Activated CD8-positive, alpha-beta memory T cell treated with anti-CD3 and anti-CD28 coated beads for 48 hours (primary cell): Measurements from ENCODE around the gene IFRD1.
"Not testable (repeated sequence)": the region's sequence is repeated elsewhere in the genome, so short reads cannot be mapped to it uniquely, and the experiment has no call there.

ENCODE experiments used
- DNase-seq, 3 experiments: peaks; one replicate each; pipeline ENCODE4 v3.0.0-alpha.2; 2020; ENCODE audit warnings: low read depth in 2 of 3, low spot score in 2 of 3

IFRD1 gene

GRCh38 chr7:112442210-112442609 is 8.1 kb upstream of the IFRD1 start:
- DNase-seq, result no peak

GRCh38 chr7:112444505-112444904 is 5.8 kb upstream of the IFRD1 start:
- no peak for DNase-seq

GRCh38 chr7:112446431-112446830 is 3.8 kb upstream of the IFRD1 start:
- DNase-seq, result no peak

- no peak for DNase-seq
Measured at GRCh38 chr7:112447406-112447805, 2.9 kb upstream of the IFRD1 start.

DNA sequence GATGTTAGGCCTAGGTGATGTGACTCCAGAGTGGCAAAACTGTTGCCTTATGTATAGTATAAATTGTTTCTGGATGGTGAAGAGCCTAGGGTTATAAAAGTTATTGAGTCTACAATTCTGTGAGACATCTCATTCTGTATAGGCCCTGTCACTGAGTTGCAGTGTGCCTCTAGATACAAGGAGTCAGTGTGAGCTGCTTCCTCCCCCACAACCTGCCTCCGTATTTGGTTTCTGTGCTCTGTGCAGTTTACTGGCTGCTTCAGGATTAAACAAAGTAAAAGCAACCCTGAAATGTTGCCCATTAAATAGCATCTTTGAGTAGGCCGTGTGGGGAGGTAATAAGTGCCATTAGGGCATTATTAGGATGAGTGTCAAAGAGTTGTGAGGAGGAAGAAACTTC is 1.9 kb upstream of the IFRD1 start:
- DNase-seq, result no peak

DNA sequence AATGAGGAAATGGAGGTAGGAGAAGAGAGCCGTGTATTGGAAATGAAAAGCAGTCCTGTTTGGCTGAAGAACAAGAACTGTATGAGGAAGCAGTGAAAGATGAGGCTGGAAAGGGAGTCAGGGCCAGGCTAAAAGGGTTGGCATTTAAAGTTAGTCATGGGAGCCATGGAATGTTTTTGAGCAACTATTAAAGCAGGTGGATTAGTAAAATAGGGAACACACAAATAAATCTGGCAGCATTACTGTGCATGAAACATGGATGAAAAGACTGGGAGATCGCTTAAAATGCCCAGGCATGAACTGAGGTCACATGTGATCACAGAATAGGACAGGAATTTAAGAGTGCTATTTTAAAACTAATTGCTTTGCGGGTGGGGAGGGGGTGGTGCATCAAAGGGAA is 1.4 kb upstream of the IFRD1 start:
- no peak for DNase-seq

DNA sequence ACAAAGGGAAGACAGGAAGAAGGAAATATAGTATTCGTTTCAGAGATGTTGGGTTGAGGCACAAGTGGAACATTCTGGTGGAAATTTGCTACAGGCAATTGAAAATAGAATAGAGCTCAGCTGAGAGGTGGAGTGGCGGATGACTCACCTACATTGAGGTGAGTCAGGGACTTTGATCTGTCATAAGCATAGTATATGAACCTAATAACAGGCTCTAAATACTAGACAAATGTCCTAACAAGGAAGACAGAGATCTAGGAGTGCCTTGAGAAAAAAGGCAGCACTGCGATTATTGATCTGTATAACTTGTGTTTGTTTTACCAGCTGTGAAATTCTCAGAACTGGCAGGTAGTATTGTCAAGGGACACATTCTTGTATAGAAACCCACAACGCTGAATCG is 907 bp upstream of the IFRD1 start:
- DNase-seq, result no peak

GRCh38 chr7:112450807-112451761 is 824 bp downstream of the IFRD1 start:
- DNase-seq, result peak in 2 of 3 experiments; percentile 60 to 64

- DNase-seq, result no peak
Measured at GRCh38 chr7:112452102-112452888, 2.0 kb downstream of the IFRD1 start.

- no peak for DNase-seq
Measured at GRCh38 chr7:112453505-112454171, 3.4 kb downstream of the IFRD1 start.

GRCh38 chr7:112454191-112454590 is 3.9 kb downstream of the IFRD1 start:
- not testable (repeated sequence) for DNase-seq

- DNase-seq, result no peak
Measured at GRCh38 chr7:112459645-112460044, 9.4 kb downstream of the IFRD1 start.

- no peak for DNase-seq
Measured at GRCh38 chr7:112462236-112462635, 12.0 kb downstream of the IFRD1 start.

- DNase-seq, result no peak
Measured at GRCh38 chr7:112467867-112468266, 17.6 kb downstream of the IFRD1 start.

DNA sequence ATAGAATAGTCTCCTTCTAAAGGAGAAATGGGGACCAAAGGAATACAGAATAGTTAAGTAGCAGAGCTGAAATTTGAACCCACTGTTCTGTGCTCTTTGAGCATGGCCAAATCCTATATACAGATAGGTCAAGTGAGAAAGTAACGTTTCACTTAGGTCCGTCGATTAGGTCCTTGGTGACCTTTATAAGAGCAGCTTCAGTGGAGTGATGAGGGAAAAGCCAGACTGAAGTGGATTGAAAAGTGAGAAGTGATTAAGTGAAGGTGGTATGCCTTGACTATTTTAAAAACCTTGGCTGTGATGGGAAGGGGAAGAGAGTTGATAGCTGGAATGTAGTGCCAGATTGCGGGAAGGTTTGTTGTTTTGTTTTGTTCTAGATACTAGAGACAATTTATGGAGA is 19.9 kb downstream of the IFRD1 start:
- DNase-seq, result no peak

GRCh38 chr7:112476390-112477052 is 26.3 kb downstream of the IFRD1 start:
- DNase-seq, result no peak

DNA sequence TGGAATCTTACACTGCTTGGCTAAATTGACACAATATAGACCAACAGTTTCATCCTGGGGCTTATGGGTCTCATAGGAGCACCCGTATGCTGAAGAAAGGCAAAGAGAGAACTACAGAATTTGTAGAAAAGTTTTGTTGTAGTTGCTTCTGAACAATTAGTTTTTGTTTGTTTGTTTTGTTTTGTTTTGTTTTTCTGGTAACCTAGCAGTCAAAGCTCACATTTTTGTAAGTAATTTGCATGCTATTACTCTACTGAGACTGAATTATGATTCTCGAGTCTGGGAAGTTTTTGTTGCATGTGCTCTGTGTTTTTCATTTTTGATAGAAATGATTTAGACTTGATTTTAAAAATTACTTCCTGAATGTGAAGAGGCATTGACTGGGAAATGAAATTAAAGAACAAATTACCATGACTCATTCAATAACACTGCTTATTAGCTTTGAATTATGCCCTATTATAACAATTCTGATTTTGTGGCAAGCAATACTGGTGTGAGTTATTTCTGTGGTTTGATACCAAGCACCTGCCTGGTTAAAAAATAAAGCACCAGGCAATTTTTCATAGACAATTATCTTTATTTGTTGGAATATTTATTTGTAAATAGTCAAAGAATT is 31.0 kb downstream of the IFRD1 start:
- DNase-seq, result no peak

DNA sequence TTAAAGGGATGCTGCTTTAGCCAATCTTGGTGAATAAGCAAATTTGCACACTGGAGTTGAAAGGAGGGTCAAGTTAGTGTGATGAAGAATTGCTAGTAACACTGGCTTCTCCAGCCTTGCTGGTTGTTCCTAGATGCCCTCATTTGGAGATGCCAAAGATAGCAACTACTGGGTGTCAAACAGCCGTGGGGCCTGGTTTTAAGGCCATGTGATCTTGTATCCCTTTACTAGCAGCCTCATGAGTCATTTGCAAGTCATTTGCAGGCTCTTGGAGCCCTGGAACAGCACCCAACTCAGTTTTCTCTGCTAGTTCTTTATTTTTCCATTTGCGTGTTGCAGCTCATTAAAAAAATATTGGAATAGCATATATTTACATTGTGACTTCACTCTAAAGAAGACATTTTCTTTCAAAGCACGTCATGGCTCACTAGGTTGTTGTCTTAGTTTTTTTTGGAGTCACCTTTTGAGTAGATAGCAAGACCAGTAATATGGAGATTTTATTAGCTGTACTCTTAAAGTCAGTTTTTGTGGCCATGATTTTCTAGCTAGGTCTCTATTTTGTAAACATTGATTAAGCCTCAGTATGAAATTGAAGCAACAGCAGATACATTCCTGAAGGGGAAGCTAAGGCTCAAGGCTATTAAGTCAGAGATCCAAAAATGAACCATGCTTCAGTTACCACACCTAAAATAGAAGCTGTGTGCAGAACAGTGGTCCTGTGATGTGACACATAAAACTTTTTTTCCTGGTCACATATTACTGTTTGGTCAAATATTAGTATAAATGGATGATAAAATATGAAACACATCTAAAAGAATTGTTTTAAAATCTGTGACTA is 31.8 kb downstream of the IFRD1 start:
- no peak for DNase-seq

DNA sequence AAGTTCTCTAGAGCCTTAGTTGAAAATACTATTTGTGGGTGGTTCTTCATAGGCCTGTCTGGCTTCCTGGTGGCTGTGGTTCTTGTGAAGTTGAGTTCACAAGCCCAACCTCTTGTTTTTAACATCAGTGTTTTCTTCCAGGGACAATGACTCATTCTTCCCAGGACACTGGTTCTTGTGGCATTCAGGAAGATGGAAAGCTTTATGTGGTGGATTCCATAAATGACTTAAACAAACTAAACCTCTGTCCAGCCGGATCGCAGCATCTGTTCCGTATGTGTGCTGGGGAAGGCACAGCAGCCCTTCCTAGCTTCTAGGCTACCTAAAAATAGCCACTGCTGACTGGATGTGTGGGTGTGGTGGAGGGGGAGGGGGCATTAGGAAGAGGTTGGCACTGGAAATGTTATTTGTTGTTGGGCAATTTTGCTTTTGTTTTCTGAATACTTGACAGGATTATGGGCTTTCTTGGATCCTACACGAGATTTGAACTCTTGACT is 34.5 kb downstream of the IFRD1 start:
- no peak for DNase-seq

- DNase-seq, result no peak
Measured at GRCh38 chr7:112485766-112486165, 35.5 kb downstream of the IFRD1 start.
